HepG2 (cell line): ENCODE measurements around the gene FAM174C. TPM values are rescaled to one million over a fixed set of nuclear protein-coding genes. Genes with fewer than 3 reads are reported as not detected.

Source experiments
- CEBPB ChIP-seq: IDR thresholded peaks from 2 replicates; pipeline ENCODE4 v1.6.1; 2011; ENCODE audit warnings: low read depth, low read length, improper control_type of control experiment, borderline replicate concordance
- HNRNPLL ChIP-seq: fragments of 200-400 bp; formaldehyde crosslinking; IDR thresholded peaks from 2 replicates; pipeline ENCODE4 v1.6.1; 2017; ENCODE audit warnings: mild to moderate bottlenecking, low read depth, low read length; ENCODE audit not compliant: poor library complexity, severe bottlenecking
- NPAS2 ChIP-seq: sonication (generic); formaldehyde crosslinking; IDR thresholded peaks from 2 replicates; pipeline ENCODE4 v1.8.0; 2022; ENCODE audit warnings: mild to moderate bottlenecking, missing genetic modification reagents, borderline replicate concordance
- XBP1 ChIP-seq: sonication (generic); formaldehyde crosslinking; IDR thresholded peaks from 2 replicates; pipeline ENCODE4 v1.5.0; 2020; ENCODE audit warnings: missing genetic modification reagents
- polyA plus RNA-seq, 8 experiments: library from polyadenylated mRNA; depleted of rRNA in 3 of 8; stranded (reverse) in 7 of 8; unstranded in 1 of 8; fragments of >200 nt; fragmentation: Illumina TruSeq in 4 of 8; extraction: Trizol in 4 of 8; gene quantifications; 2 replicates each; pipeline versions ENCODE4 v1.2.1 to v1.2.3, GENCODE V29; 2011 to 2016; ENCODE audit warnings: low read depth in 4 of 8, missing spikeins in 1 of 8, mixed read lengths in 1 of 8; ENCODE audit not compliant: insufficient read depth in 1 of 8
- total RNA-seq, 5 experiments: library from RNA; depleted of rRNA; stranded (reverse); fragments of >200 nt; fragmentation: Illumina TruSeq; extraction: Trizol; gene quantifications; 2 replicates each; pipeline ENCODE4 v1.2.3, GENCODE V29; 2016; ENCODE audit warnings: low read depth in 1 of 5
- TF ChIP-seq, protein P1 (sequence below): sonication (generic); formaldehyde crosslinking; IDR thresholded peaks from 2 replicates; pipeline ENCODE4 v1.4.0; 2020; ENCODE audit warnings: mild to moderate bottlenecking, missing genetic modification reagents, borderline replicate concordance

The FAM174C gene
- total and polyA plus RNA-seq, 2 of the 13 experiments (the other 11 are each of a cell fraction or from before 2014, with no cell fraction given): 19.5 to 31.3 TPM

DNA sequence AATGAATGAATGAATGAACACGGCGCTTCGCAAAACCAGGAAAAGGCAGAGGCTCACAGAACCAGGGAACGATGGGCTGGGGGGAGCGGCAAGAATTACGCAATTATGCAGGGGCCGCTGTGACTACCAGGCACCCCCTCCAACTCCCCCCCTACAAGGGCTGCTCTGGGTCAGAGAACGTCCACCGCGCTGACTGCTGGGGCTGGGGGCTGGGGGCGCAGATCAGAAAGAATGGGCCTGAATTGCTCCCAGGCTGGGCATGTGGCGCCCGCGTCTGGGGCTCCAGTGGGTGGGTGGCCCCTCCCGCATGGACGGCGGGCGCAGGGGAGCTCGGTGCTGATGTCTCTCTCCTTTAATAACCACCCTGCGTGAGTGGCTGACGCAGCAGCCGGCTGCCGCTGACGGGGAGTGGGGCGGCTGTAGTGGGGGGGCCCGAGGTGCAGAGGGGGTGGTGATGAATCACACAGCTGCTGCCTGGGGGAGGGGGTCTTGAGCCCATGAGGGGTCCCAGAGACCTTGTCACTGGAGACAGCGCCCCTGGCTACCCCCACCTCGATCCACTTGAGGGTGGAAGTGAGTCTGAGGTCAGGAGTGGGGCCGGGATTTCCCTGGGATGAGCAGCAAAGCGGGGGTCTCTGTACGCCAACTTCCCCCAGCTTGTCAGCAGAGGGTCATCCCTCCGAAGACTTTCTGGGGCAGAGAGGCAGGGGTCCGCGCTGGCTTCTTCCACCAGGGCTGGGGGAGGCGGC is 7.7 kb upstream of the FAM174C start (continued):
- TF ChIP-seq, protein P1, sequence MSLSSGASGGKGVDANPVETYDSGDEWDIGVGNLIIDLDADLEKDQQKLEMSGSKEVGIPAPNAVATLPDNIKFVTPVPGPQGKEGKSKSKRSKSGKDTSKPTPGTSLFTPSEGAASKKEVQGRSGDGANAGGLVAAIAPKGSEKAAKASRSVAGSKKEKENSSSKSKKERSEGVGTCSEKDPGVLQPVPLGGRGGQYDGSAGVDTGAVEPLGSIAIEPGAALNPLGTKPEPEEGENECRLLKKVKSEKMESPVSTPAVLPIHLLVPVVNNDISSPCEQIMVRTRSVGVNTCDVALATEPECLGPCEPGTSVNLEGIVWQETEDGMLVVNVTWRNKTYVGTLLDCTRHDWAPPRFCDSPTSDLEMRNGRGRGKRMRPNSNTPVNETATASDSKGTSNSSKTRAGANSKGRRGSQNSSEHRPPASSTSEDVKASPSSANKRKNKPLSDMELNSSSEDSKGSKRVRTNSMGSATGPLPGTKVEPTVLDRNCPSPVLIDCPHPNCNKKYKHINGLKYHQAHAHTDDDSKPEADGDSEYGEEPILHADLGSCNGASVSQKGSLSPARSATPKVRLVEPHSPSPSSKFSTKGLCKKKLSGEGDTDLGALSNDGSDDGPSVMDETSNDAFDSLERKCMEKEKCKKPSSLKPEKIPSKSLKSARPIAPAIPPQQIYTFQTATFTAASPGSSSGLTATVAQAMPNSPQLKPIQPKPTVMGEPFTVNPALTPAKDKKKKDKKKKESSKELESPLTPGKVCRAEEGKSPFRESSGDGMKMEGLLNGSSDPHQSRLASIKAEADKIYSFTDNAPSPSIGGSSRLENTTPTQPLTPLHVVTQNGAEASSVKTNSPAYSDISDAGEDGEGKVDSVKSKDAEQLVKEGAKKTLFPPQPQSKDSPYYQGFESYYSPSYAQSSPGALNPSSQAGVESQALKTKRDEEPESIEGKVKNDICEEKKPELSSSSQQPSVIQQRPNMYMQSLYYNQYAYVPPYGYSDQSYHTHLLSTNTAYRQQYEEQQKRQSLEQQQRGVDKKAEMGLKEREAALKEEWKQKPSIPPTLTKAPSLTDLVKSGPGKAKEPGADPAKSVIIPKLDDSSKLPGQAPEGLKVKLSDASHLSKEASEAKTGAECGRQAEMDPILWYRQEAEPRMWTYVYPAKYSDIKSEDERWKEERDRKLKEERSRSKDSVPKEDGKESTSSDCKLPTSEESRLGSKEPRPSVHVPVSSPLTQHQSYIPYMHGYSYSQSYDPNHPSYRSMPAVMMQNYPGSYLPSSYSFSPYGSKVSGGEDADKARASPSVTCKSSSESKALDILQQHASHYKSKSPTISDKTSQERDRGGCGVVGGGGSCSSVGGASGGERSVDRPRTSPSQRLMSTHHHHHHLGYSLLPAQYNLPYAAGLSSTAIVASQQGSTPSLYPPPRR (CRISPR knock-in tag): 0 out of 2 replicates have a peak, but pooled peaks have one; percentile 0
- TF ChIP-seq NPAS2 (CRISPR knock-in tag) (no peak), CEBPB (peak; percentile 76), HNRNPLL (peak; percentile 9), XBP1 (CRISPR knock-in tag) (no peak)
